Endothelial cell of umbilical vein (primary cell): ENCODE measurements around the gene RBM33. TPM values are rescaled to one million over a fixed set of nuclear protein-coding genes. Genes with fewer than 3 reads are reported as not detected.

Experiments
- BruUV-seq: library from RNA; stranded (reverse); fragments of 400-500 nt; replicated peaks from 2 replicates; lab custom pipeline; 2021; lab: Mats Ljungman, UMichigan
- CTCF ChIA-PET: fragments of 300-600, 350-600 bp; sonication (Branson Sonifier 250); formaldehyde crosslinking; loops from one replicate; lab custom pipeline; 2021; ENCODE audit warnings: antibody characterized with exemption, inconsistent platforms; lab: Charles Lee
- POLR2A ChIA-PET: fragments of 300-600, 350-600 bp; sonication (Branson Sonifier 250); formaldehyde crosslinking; loops from one replicate; lab custom pipeline; 2021; ENCODE audit warnings: antibody characterized with exemption, inconsistent platforms; lab: Charles Lee
- DNase-seq: peaks from one replicate; pipeline ENCODE4 v3.0.0-alpha.2; 2011; ENCODE audit warnings: low read depth, low spot score
- FAIRE-seq: peaks from 2 replicates; lab custom pipeline; 2011; peaks lifted over from hg19 to GRCh38; lab: Jason Lieb, UNC
- H2AFZ ChIP-seq: 2 replicates; pipeline ENCODE4 v1.6.0; 2012; ENCODE audit warnings: low read depth, low read length, control low read depth, inconsistent platforms
- H3K27ac ChIP-seq: 2 replicates; pipeline ENCODE4 v1.5.1; 2011; ENCODE audit warnings: low read depth, mild to moderate bottlenecking, control low read depth, low read length, moderate library complexity; ENCODE audit not compliant: insufficient read depth
- H3K27me3 ChIP-seq, 2 experiments: 2 replicates each; pipeline versions ENCODE4 v1.6.0 to v1.6.1; 2011; ENCODE audit warnings: low read length in 2 of 2, mixed read lengths in 1 of 2; ENCODE audit not compliant: control insufficient read depth in 2 of 2, insufficient read depth in 2 of 2
- H3K36me3 ChIP-seq, 2 experiments: 2 replicates in 1 of 2; 3 replicates in 1 of 2; pipeline ENCODE4 v1.5.1; 2011; ENCODE audit warnings: low read length in 2 of 2, mild to moderate bottlenecking in 1 of 2, moderate library complexity in 1 of 2; ENCODE audit not compliant: control insufficient read depth in 2 of 2, insufficient read depth in 2 of 2; ENCODE audit errors: extremely low read depth in 1 of 2
- H3K4me1 ChIP-seq: 3 replicates; pipeline ENCODE4 v1.5.1; 2011; ENCODE audit warnings: mild to moderate bottlenecking, low read length; ENCODE audit not compliant: control insufficient read depth, insufficient read depth; ENCODE audit errors: extremely low read depth
- H3K4me2 ChIP-seq: 2 replicates; pipeline ENCODE4 v1.6.1; 2011; ENCODE audit warnings: low read length, control low read depth, mixed read lengths; ENCODE audit not compliant: insufficient read depth
- H3K4me3 ChIP-seq, 3 experiments: fragments of 200-600 bp in 1 of 3; sonication (generic), shearing (Covaris generic) in 1 of 3; replicated peaks in 1 of 3; 2 replicates each; pipeline ENCODE4 v1.5.1; 2011 to 2016; ENCODE audit warnings: control low read depth in 3 of 3, low read length in 3 of 3, mild to moderate bottlenecking in 2 of 3, inconsistent platforms in 1 of 3, low read depth in 1 of 3, moderate library complexity in 1 of 3; ENCODE audit not compliant: insufficient read depth in 1 of 3
- H3K79me2 ChIP-seq: 2 replicates; pipeline ENCODE4 v1.6.0; 2012; ENCODE audit warnings: low read length, inconsistent platforms; ENCODE audit not compliant: control insufficient read depth, insufficient read depth
- H3K9ac ChIP-seq: replicated peaks from 2 replicates; pipeline ENCODE3; 2011; ENCODE audit warnings: low read length, control low read depth; ENCODE audit not compliant: insufficient read depth; ENCODE audit errors: extremely low read depth
- H3K9me1 ChIP-seq: replicated peaks from 3 replicates; pipeline ENCODE4 v1.6.0; 2011; ENCODE audit warnings: mild to moderate bottlenecking, low read length; ENCODE audit not compliant: control insufficient read depth, insufficient read depth; ENCODE audit errors: extremely low read depth
- H3K9me3 ChIP-seq: replicated peaks from 2 replicates; pipeline ENCODE4 v1.5.1; 2012; ENCODE audit warnings: low read length, inconsistent platforms; ENCODE audit not compliant: control insufficient read depth, insufficient read depth
- H4K20me1 ChIP-seq: replicated peaks from 2 replicates; pipeline ENCODE3; 2011; ENCODE audit warnings: mild to moderate bottlenecking, low read length; ENCODE audit not compliant: control insufficient read depth, insufficient read depth; ENCODE audit errors: extremely low read depth
- CTCF ChIP-seq, 2 donors: IDR thresholded peaks; 1 replicate in 1 of 2; 2 replicates in 1 of 2; pipeline ENCODE4 v1.5.1; 2011; ENCODE audit warnings: low read length in 2 of 2, mild to moderate bottlenecking in 2 of 2, moderate library complexity in 2 of 2, control low read depth in 1 of 2, inconsistent platforms in 1 of 2, low read depth in 1 of 2; ENCODE audit not compliant: insufficient read depth in 1 of 2; ENCODE audit errors: extremely low read depth in 1 of 2
- FOS ChIP-seq: IDR thresholded peaks from 2 replicates; pipeline ENCODE4 v1.6.1; 2011; ENCODE audit warnings: mild to moderate bottlenecking, low read length, moderate library complexity, borderline replicate concordance; ENCODE audit not compliant: insufficient read depth
- GATA2 ChIP-seq: IDR thresholded peaks from 2 replicates; pipeline ENCODE4 v1.7.0; 2011; ENCODE audit warnings: low read depth, mild to moderate bottlenecking, moderate library complexity, mixed read lengths, low read length; ENCODE audit not compliant: insufficient read length, insufficient read depth
- JUN ChIP-seq: IDR thresholded peaks from 2 replicates; pipeline ENCODE4 v1.6.1; 2011; ENCODE audit warnings: borderline replicate concordance, low read depth; ENCODE audit not compliant: insufficient read length, insufficient read depth
- MAX ChIP-seq: IDR thresholded peaks from 2 replicates; pipeline ENCODE4 v1.6.1; 2011; ENCODE audit not compliant: insufficient read depth, insufficient read length
- MYC ChIP-seq: IDR thresholded peaks from one replicate; pipeline ENCODE4 v1.6.1; 2011; ENCODE audit warnings: mild to moderate bottlenecking, low read depth, low read length
- POLR2A ChIP-seq: IDR thresholded peaks from 2 replicates; pipeline ENCODE4 v1.6.1; 2012; ENCODE audit warnings: low read depth, mild to moderate bottlenecking, control low read depth, low read length
- POLR2AphosphoS5 ChIP-seq: IDR thresholded peaks from 2 replicates; pipeline ENCODE4 v1.6.1; 2012; ENCODE audit warnings: low read depth, mild to moderate bottlenecking, control low read depth, low read length, moderate library complexity; ENCODE audit not compliant: insufficient read depth
- dilution Hi-C: fragments of 300-500 bp; cut with MboI; formaldehyde crosslinking; loops from one replicate; pipeline ENCODE4 v1.15.0; 2019; ENCODE audit warnings: low sequenced_read_pairs; ENCODE audit not compliant: extremely low pct_ligation_motif_present
- intact Hi-C: fragments of 100-400 bp; cut with micrococcal nuclease; formaldehyde crosslinking; loops from one replicate; pipeline ENCODE4 v1.10.0; 2022
- polyA plus RNA-seq, 4 experiments: library from polyadenylated mRNA; depleted of rRNA in 3 of 4; stranded (reverse) in 3 of 4; unstranded in 1 of 4; fragments of >200 nt; gene quantifications; 2 replicates each; pipeline versions ENCODE4 v1.2.1 to v1.2.3, GENCODE V29; 2011 to 2012; ENCODE audit warnings: missing spikeins in 1 of 4
- total RNA-seq: library from RNA; stranded (reverse); gene quantifications from 2 replicates; pipeline ENCODE4 v1.2.3, GENCODE V29; 2021

Gene RBM33
- total and polyA plus RNA-seq, 2 donors (not counting 3 experiments of a cell fraction or from before 2014, with no cell fraction given), result 16.2 to 68.2 TPM

DNA sequence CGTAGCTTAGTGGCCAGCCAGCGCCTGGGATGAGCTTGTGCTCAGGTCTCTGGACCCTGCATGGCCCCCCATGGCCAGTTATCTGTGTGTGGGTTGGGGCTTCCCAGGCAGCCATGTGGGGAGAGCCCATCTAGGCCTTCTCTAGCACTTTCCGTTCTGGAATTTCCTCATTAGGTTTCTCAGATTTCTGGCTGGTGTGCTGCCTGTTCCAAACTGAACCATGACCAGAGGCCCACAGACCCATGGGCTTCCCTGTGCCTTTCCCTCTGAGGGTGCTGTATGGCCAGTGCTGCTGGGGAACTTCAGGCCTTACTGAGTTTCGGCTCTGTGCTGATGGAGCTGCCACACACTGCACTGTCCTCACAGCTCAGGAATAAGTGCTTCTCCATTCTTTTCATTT, 117.6 kb downstream of the RBM33 start:
- peaks cover 35% of the 10 kb centered on the region for H3K79me2 ChIP-seq
- no peaks in the 10 kb centered on the region for H4K20me1 ChIP-seq
- POLR2A ChIA-PET, result no interaction called here
- H3K4me2 ChIP-seq, result no peak overlapping the region
- no peak overlapping the region for H3K27ac ChIP-seq
- FAIRE-seq (no peak), DNase-seq (no peak)
- CTCF ChIA-PET, result interaction anchor here (1.6 to 2.3 kb wide), 2 partner anchors 87 to 163 kb away, joined by 3 to 23 read pairs; no protein-coding TSS in a partner anchor
- H3K9me1 ChIP-seq, result no peaks in the 10 kb centered on the region
- no peaks in the 10 kb centered on the region for H3K27me3 ChIP-seq
- TF ChIP-seq MYC (no peak), MAX (no peak), POLR2AphosphoS5 (no peak)
- H3K4me1 ChIP-seq, result peaks cover 16% of the 10 kb centered on the region
- intact Hi-C loops (loop anchor here (10.0 kb wide), 2 partner anchors 307 to 467 kb away; partner anchors contain the start of genes EN2 and INSIG1), dilution Hi-C loops (no loop called here)
- no TSS peak for BruUV-seq
- H3K9ac ChIP-seq, result no peak overlapping the region
- no peak overlapping the region for H3K4me3 ChIP-seq
- H3K9me3 ChIP-seq, result no peaks in the 10 kb centered on the region
- H3K36me3 ChIP-seq, result peaks cover 0 to 9% of the 10 kb centered on the region in 2 experiments
- H2AFZ ChIP-seq, result no peak overlapping the region

- no peaks in the 10 kb centered on the region for H3K27me3 ChIP-seq
- H3K9ac ChIP-seq, result no peak overlapping the region
- BruUV-seq, result no TSS peak
- no peak for FAIRE-seq
- H3K27ac ChIP-seq, result no peak overlapping the region
- H3K4me2 ChIP-seq, result no peak overlapping the region
- H3K9me3 ChIP-seq, result no peaks in the 10 kb centered on the region
- TF ChIP-seq MYC, result no peak
- TF ChIP-seq FOS, result no peak
- TF ChIP-seq POLR2A, result no peak
- TF ChIP-seq MAX, result no peak
- no peak for TF ChIP-seq GATA2
- TF ChIP-seq POLR2AphosphoS5, result no peak
- no peak for TF ChIP-seq CTCF (IDR thresholded peaks at IDR 0.05; ENCODE audit: extremely low read depth in 1 of 2, insufficient read depth in 1 of 2, low read depth in 1 of 2, low read length in 2 of 2)
- TF ChIP-seq JUN, result no peak
- ChIA-PET POLR2A (no interaction called here), CTCF (interaction anchor here (1.6 to 2.3 kb wide), 2 partner anchors 88 to 164 kb away, joined by 3 to 23 read pairs; no protein-coding TSS in a partner anchor)
- intact Hi-C loops, result loop anchor here (10.0 kb wide), 2 partner anchors 308 to 468 kb away; partner anchors contain the start of genes EN2 and INSIG1
- dilution Hi-C loops, result no loop called here
- no peak overlapping the region for H3K4me3 ChIP-seq
- peaks cover 33% of the 10 kb centered on the region for H3K79me2 ChIP-seq
- peaks cover 0 to 12% of the 10 kb centered on the region in 2 experiments for H3K36me3 ChIP-seq
- no peak for DNase-seq
- H2AFZ ChIP-seq, result no peak overlapping the region
- H3K9me1 ChIP-seq, result no peaks in the 10 kb centered on the region
- no peaks in the 10 kb centered on the region for H4K20me1 ChIP-seq
- H3K4me1 ChIP-seq, result peaks cover 16% of the 10 kb centered on the region
Measured at GRCh38 chr7:155762655-155763054, 118.2 kb downstream of the RBM33 start.
